IMR-90 (cell line): ENCODE measurements around the gene BOD1L1. TPM values are rescaled to one million over a fixed set of nuclear protein-coding genes. Genes with fewer than 3 reads are reported as not detected.

ENCODE experiments used
- ATAC-seq: fragments of 200-7000 bp; cut with Tn5 transposase; 2 replicates; pipeline ENCODE4 v1.9.1; 2020; ENCODE audit warnings: low read depth, mild to moderate bottlenecking, moderate library complexity
- BruUV-seq: library from RNA; stranded (reverse); fragments of 400-500 nt; replicated peaks from 2 replicates; lab custom pipeline; 2021; lab: Mats Ljungman, UMichigan
- CTCF ChIA-PET: fragments of 300-600 bp; formaldehyde crosslinking; extraction: SDS; loops from one replicate; lab custom pipeline; 2021; ENCODE audit warnings: antibody characterized with exemption; lab: Yijun Ruan, JAX
- POLR2A ChIA-PET: fragments of 300-600 bp; sonication (Branson Sonifier 250); formaldehyde crosslinking; loops from one replicate; lab custom pipeline; 2022; ENCODE audit warnings: antibody characterized with exemption; ENCODE audit not compliant: unreplicated experiment; lab: Charles Lee
- DNase-seq: peaks from one replicate; pipeline ENCODE4 v3.0.0; 2013
- H2AFZ ChIP-seq: replicated peaks from 2 replicates; pipeline ENCODE3; 2013; ENCODE audit warnings: low read length, mild to moderate bottlenecking; ENCODE audit not compliant: poor library complexity
- H2AK5ac ChIP-seq: 2 replicates; pipeline ENCODE4 v1.6.1; 2013; ENCODE audit warnings: low read depth, low read length, inconsistent platforms
- H2AK9ac ChIP-seq: replicated peaks from 2 replicates; pipeline ENCODE3; 2013; ENCODE audit warnings: mild to moderate bottlenecking, low read depth, low read length, moderate library complexity; ENCODE audit not compliant: poor library complexity
- H2BK120ac ChIP-seq: 2 replicates; pipeline ENCODE4 v1.6.1; 2013; ENCODE audit warnings: low read depth, low read length, inconsistent platforms
- H2BK15ac ChIP-seq: 3 replicates; pipeline ENCODE4 v1.6.1; 2013; ENCODE audit warnings: low read depth, low read length, inconsistent platforms
- H2BK20ac ChIP-seq: 2 replicates; pipeline ENCODE4 v1.6.1; 2013; ENCODE audit warnings: low read depth, mild to moderate bottlenecking, inconsistent platforms, low read length, moderate library complexity
- H2BK5ac ChIP-seq: 2 replicates; pipeline ENCODE4 v1.6.1; 2013; ENCODE audit warnings: mild to moderate bottlenecking, low read depth, low read length, inconsistent platforms; ENCODE audit not compliant: poor library complexity, severe bottlenecking
- H3K14ac ChIP-seq: replicated peaks from 2 replicates; pipeline ENCODE4 v1.6.1; 2013; ENCODE audit warnings: low read depth, low read length, inconsistent platforms
- H3K18ac ChIP-seq: 2 replicates; pipeline ENCODE4 v1.6.1; 2013; ENCODE audit warnings: low read depth, low read length, control low read depth
- H3K23ac ChIP-seq: 2 replicates; pipeline ENCODE4 v1.6.1; 2013; ENCODE audit warnings: low read depth, low read length, inconsistent platforms
- H3K27ac ChIP-seq: 2 replicates; pipeline ENCODE4 v1.5.1; 2013; ENCODE audit warnings: mild to moderate bottlenecking, control low read depth, low read length; ENCODE audit not compliant: insufficient read depth
- H3K27me3 ChIP-seq: 2 replicates; pipeline ENCODE4 v1.6.1; 2013; ENCODE audit warnings: low read length; ENCODE audit not compliant: control insufficient read depth, insufficient read depth
- H3K36me3 ChIP-seq: 2 replicates; pipeline ENCODE4 v1.6.1; 2013; ENCODE audit warnings: low read length, mixed read lengths; ENCODE audit not compliant: control insufficient read depth, insufficient read depth
- H3K4ac ChIP-seq: 2 replicates; pipeline ENCODE4 v1.6.1; 2013; ENCODE audit warnings: low read depth, low read length, inconsistent platforms
- H3K4me1 ChIP-seq: 2 replicates; pipeline ENCODE4 v1.6.1; 2013; ENCODE audit warnings: low read length, mixed read lengths; ENCODE audit not compliant: control insufficient read depth, insufficient read depth
- H3K4me2 ChIP-seq: 2 replicates; pipeline ENCODE4 v1.6.1; 2013; ENCODE audit warnings: low read depth, mild to moderate bottlenecking, control low read depth, low read length, moderate library complexity
- H3K4me3 ChIP-seq: 2 replicates; pipeline ENCODE4 v1.5.1; 2013; ENCODE audit warnings: low read depth, mild to moderate bottlenecking, control low read depth, low read length, moderate library complexity; ENCODE audit not compliant: insufficient read depth
- H3K56ac ChIP-seq: 2 replicates; pipeline ENCODE4 v1.6.1; 2013; ENCODE audit warnings: low read length, inconsistent platforms; ENCODE audit not compliant: insufficient read depth; ENCODE audit errors: extremely low read depth
- H3K79me1 ChIP-seq, 2 experiments: 2 replicates each; pipeline ENCODE4 v1.6.1; 2013; ENCODE audit warnings: low read length in 2 of 2, inconsistent platforms in 1 of 2, low read depth in 1 of 2
- H3K9ac ChIP-seq: 2 replicates; pipeline ENCODE4 v1.6.1; 2013; ENCODE audit warnings: low read depth, low read length, control low read depth
- H3K9me1 ChIP-seq: 2 replicates; pipeline ENCODE4 v1.6.1; 2013; ENCODE audit warnings: low read length, inconsistent platforms; ENCODE audit not compliant: insufficient read depth
- H3K9me3 ChIP-seq: 2 replicates; pipeline ENCODE4 v1.6.1; 2013; ENCODE audit warnings: low read length; ENCODE audit not compliant: control insufficient read depth, insufficient read depth
- H4K20me1 ChIP-seq: 2 replicates; pipeline ENCODE4 v1.6.1; 2013; ENCODE audit warnings: low read length, inconsistent platforms; ENCODE audit not compliant: insufficient read depth
- H4K5ac ChIP-seq: 2 replicates; pipeline ENCODE4 v1.6.1; 2013; ENCODE audit warnings: mild to moderate bottlenecking, low read depth, low read length, control low read depth
- H4K8ac ChIP-seq, 2 experiments: 2 replicates each; pipeline ENCODE4 v1.6.1; 2013; ENCODE audit warnings: low read depth in 2 of 2, low read length in 2 of 2, control low read depth in 1 of 2, inconsistent platforms in 1 of 2
- H4K91ac ChIP-seq: 2 replicates; pipeline ENCODE4 v1.6.1; 2013; ENCODE audit warnings: low read depth, low read length, inconsistent platforms; ENCODE audit not compliant: insufficient read depth
- CHD1 ChIP-seq: IDR thresholded peaks from 2 replicates; pipeline ENCODE4 v1.6.1; 2012; ENCODE audit warnings: low read depth, low read length, improper control_type of control experiment
- NFE2L2 ChIP-seq: fragments of 150-350 bp; IDR thresholded peaks from 2 replicates; pipeline ENCODE4 v1.6.1; 2016; ENCODE audit warnings: low read depth, mild to moderate bottlenecking, low read length
- POLR2A ChIP-seq: IDR thresholded peaks from 2 replicates; pipeline ENCODE4 v1.6.1; 2012; ENCODE audit warnings: mild to moderate bottlenecking, low read depth, low read length
- RFX5 ChIP-seq: IDR thresholded peaks from 2 replicates; pipeline ENCODE4 v1.8.0; 2012; ENCODE audit warnings: low read depth, mild to moderate bottlenecking, low read length, moderate library complexity
- USF2 ChIP-seq: fragments of 150-350 bp; IDR thresholded peaks from 2 replicates; pipeline ENCODE4 v1.6.1; 2017; ENCODE audit warnings: mild to moderate bottlenecking, antibody characterized with exemption, low read length, low read depth
- WGBS, 2 experiments: methylation state at CpG; one replicate each; pipeline versions ENCODE4 v1.1.5 to v1.1.7; 2013; ENCODE audit warnings: missing lambda C conversion rate in 2 of 2; ENCODE audit not compliant: insufficient read length in 1 of 2; ENCODE audit errors: extremely low coverage in 2 of 2; 5-methylcytosine and 5-hydroxymethylcytosine counted together
- dilution Hi-C: fragments of 300-500 bp; cut with HindIII; formaldehyde crosslinking; loops from one replicate; pipeline ENCODE4 v1.14.3; 2018; ENCODE audit warnings: low sequenced_read_pairs; ENCODE audit not compliant: unreplicated experiment
- in situ Hi-C: fragments of 300-500 bp; cut with MboI; formaldehyde crosslinking; loops from 3 replicates; pipeline ENCODE4 v1.14.3; 2019; ENCODE audit warnings: low sequenced_read_pairs, inconsistent platforms, mixed read lengths
- intact Hi-C: fragments of 100-400 bp; cut with micrococcal nuclease; formaldehyde crosslinking; loops from 2 replicates; pipeline ENCODE4 v1.10.0; 2022
- polyA plus RNA-seq, 3 experiments: library from polyadenylated mRNA; depleted of rRNA; stranded (reverse); fragments of >200 nt; gene quantifications; 2 replicates each; pipeline ENCODE4 v1.2.3, GENCODE V29; 2012; ENCODE audit warnings: low replicate concordance in 1 of 3
- total RNA-seq: library from RNA; depleted of rRNA; stranded (reverse); fragments of >200 nt; gene quantifications from 2 replicates; pipeline ENCODE4 v1.2.3, GENCODE V29; 2012

BOD1L1 gene
- total and polyA plus RNA-seq, 2 of the 4 experiments (the other 2 are of a cell fraction): 13.5 to 26.9 TPM

DNA sequence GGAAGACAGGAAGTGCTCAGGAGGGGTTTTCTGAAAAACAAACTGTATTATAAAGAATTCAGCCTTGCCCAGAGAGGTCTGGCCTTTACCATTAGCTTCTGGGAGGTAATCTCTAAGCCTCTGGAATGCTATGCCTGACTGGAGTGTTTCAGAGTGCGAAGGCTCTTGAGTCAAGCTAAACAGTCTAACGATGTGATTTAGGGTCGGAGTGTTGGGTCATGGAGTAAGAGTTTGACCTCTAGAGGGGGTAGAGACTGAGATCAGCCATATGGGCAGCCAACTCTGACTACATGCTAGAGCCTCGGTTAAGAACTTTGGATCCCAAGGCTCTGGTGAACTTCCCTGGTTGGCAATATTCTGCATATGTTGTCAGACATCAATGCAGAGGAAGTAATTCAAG lies 15.0 kb downstream of the BOD1L1 start:
- Histone ChIP-seq H2AFZ (no peak overlapping the region), H3K18ac (no peak overlapping the region), H3K4me1 (no peaks in the 10 kb centered on the region), H2AK9ac (no peak overlapping the region), H3K4me3 (no peak overlapping the region), H3K4me2 (no peak overlapping the region), H3K14ac (no peak overlapping the region), H3K27ac (no peak overlapping the region), H3K27me3 (no peaks in the 10 kb centered on the region), H2AK5ac (no peak overlapping the region), H3K56ac (no peak overlapping the region), H4K91ac (no peak overlapping the region), H3K79me1 (peaks cover 3 to 6% of the 10 kb centered on the region in 2 experiments; a peak in 1 of 4 replicates), H3K36me3 (peaks cover 27% of the 10 kb centered on the region), H3K4ac (no peak overlapping the region), H4K20me1 (no peaks in the 10 kb centered on the region), H3K9me3 (no peaks in the 10 kb centered on the region), H2BK20ac (no peak overlapping the region), H3K23ac (no peak overlapping the region), H2BK120ac (no peak overlapping the region), H2BK15ac (no peak overlapping the region), H4K5ac (no peak overlapping the region), H3K9me1 (no peaks in the 10 kb centered on the region; the same call in 1 of the 2 replicates), H4K8ac (no peak overlapping the region), H3K9ac (no peak overlapping the region), H2BK5ac (no peak overlapping the region)
- ChIA-PET POLR2A (no interaction called here), CTCF (interaction anchor here (0.6 kb wide), 1 partner anchor 1801 kb away, joined by 3 read pairs; no protein-coding TSS in a partner anchor)
- WGBS, 2 experiments: no CpG with 5 or more reads among the region's 4 CpGs
- intact Hi-C loops (no loop called here), dilution Hi-C loops (no loop called here), in situ Hi-C loops (no loop called here)
- no TSS peak for BruUV-seq
- no peak for DNase-seq
- no peak for ATAC-seq
- TF ChIP-seq CHD1: no peak
- no peak for TF ChIP-seq POLR2A
- TF ChIP-seq NFE2L2: no peak
- TF ChIP-seq RFX5: no peak
- no peak for TF ChIP-seq USF2
